Measurements from ENCODE around the gene GJE1.
A peak's percentile ranks its signal among the peaks of the same experiment; 100 is the strongest.
"Not testable (repeated sequence)": the region's sequence is repeated elsewhere in the genome, so short reads cannot be mapped to it uniquely, and the experiment has no call there.

The GJE1 gene

DNA sequence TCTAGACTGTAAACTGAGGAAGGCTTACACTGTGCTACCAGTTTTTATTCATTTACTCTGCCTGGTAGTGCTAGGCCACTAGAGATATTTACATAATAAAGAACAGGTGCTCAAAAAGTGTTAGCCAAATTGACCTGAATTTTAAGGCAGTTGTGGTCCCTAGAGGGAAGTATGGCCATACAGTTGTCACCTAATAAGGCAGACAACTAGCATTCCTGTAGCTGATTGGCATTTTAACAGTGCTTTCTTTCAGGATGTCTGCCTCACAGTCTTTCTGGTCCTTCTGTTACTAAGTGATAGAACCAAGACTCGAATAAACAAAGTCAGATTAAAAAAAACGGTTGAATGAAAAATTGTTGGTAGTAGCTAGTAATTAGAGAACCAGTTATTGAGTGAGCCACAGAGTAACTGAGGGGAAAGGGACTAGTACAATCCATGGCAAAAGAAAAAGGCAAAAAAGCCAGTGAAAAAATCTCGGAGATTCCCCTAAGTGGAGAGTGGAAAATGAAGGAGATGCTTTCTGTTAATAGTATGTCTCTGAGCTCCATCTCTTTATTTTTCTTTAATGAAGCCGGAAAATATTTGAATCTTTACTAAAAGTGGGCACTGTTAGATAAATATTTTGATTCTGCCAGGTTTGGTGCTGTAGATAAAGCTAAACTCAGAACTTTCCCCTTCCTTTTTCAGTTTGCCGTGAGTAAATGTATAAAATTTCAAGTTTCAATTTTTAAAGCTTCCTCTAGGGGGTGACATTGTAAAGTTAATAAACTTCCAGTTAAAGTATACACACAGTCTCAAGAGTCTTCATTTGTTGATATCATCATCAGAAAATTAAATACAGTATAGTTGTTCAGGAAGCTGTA lies 23.4 kb downstream of the GJE1 start:
- Histone ChIP-seq H3K4me1 (ENCODE audit: low read depth, poor library complexity, severe bottlenecking) (peaks cover 6% of the 10 kb centered on the region), H3K9ac (no peak overlapping the region), H3K4me3 (IDR thresholded peaks at IDR 0.05; ENCODE audit: insufficient read depth, low read depth, low read length) (no peak overlapping the region), H3K27me3 (ENCODE audit: insufficient read depth, low read depth) (no peaks in the 10 kb centered on the region), H2AFZ (ENCODE audit: low read depth) (no peak overlapping the region; the same call in 1 of the 2 replicates), H4K20me1 (ENCODE audit: insufficient read depth) (0 out of 2 replicates have a peak, but pooled peaks cover 8% of the 10 kb centered on the region), H3K27ac (0 out of 2 replicates have a peak overlapping the region, but pooled peaks have one; percentile 12), H3K79me2 (ENCODE audit: insufficient read depth, low read depth) (peaks cover 69% of the 10 kb centered on the region), H3K4me2 (no peak overlapping the region), H3K36me3 (ENCODE audit: insufficient read depth) (no peaks in the 10 kb centered on the region)
- TF ChIP-seq, protein P1, sequence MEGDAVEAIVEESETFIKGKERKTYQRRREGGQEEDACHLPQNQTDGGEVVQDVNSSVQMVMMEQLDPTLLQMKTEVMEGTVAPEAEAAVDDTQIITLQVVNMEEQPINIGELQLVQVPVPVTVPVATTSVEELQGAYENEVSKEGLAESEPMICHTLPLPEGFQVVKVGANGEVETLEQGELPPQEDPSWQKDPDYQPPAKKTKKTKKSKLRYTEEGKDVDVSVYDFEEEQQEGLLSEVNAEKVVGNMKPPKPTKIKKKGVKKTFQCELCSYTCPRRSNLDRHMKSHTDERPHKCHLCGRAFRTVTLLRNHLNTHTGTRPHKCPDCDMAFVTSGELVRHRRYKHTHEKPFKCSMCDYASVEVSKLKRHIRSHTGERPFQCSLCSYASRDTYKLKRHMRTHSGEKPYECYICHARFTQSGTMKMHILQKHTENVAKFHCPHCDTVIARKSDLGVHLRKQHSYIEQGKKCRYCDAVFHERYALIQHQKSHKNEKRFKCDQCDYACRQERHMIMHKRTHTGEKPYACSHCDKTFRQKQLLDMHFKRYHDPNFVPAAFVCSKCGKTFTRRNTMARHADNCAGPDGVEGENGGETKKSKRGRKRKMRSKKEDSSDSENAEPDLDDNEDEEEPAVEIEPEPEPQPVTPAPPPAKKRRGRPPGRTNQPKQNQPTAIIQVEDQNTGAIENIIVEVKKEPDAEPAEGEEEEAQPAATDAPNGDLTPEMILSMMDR (conservative IDR thresholded peaks at IDR 0.05; ENCODE audit: low read depth, low read length) = peak; percentile 74

DNA sequence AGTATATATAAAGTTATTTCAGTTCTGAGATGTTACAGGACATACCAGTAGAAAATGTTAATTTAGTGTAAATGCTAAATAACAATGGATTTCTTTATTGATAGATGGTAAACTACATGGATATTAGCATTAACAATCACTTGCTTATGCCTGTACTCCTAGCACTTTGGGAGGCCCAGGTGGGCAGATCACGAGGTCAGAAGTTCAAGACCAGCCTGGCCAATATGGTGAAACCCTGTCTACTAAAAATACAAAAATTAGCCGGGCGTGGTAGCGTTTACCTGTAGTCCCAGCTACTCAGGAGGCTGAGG lies 24.0 kb downstream of the GJE1 start:
- H3K27me3 ChIP-seq (ENCODE audit: insufficient read depth, low read depth); H3K9ac ChIP-seq; H3K4me2 ChIP-seq; H3K4me3 ChIP-seq (IDR thresholded peaks at IDR 0.05; ENCODE audit: insufficient read depth, low read depth, low read length); H2AFZ ChIP-seq (ENCODE audit: low read depth); H4K20me1 ChIP-seq (ENCODE audit: insufficient read depth); H3K4me1 ChIP-seq (ENCODE audit: low read depth, poor library complexity, severe bottlenecking); H3K36me3 ChIP-seq (ENCODE audit: insufficient read depth); H3K27ac ChIP-seq: not testable (repeated sequence)
- TF ChIP-seq, protein P1 (conservative IDR thresholded peaks at IDR 0.05; ENCODE audit: low read depth, low read length) = 0 out of 2 replicates have a peak, but pooled peaks have one; percentile 25
- peaks cover 69% of the 10 kb centered on the region for H3K79me2 ChIP-seq (ENCODE audit: insufficient read depth, low read depth)

DNA sequence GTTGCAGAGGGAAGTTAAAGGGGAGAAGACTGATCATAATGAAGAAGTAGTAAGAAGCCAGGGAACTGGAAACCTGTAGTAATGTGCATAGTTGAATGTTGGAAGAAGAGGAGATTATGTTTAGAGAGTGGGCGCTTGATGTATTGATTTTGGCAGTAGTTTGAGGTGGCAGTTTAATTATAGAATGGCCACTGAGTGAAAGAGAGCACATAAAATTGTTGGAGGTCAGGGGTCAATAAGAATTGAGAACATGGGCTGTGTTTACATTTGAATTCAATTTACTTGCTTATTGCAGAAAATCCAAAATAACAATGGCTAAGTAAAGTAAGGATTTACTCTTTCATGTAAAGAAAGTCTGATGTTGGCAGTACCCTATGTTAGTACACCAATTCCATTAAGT lies 30.1 kb downstream of the GJE1 start:
- H3K4me3 ChIP-seq (IDR thresholded peaks at IDR 0.05; ENCODE audit: insufficient read depth, low read depth, low read length) = no peak overlapping the region
- no peaks in the 10 kb centered on the region for H3K4me1 ChIP-seq (ENCODE audit: low read depth, poor library complexity, severe bottlenecking)
- no peaks in the 10 kb centered on the region for H3K36me3 ChIP-seq (ENCODE audit: insufficient read depth)
- 0 out of 2 replicates have a peak, but pooled peaks cover 2% of the 10 kb centered on the region for H4K20me1 ChIP-seq (ENCODE audit: insufficient read depth)
- no peak overlapping the region for H2AFZ ChIP-seq (ENCODE audit: low read depth)
- H3K27ac ChIP-seq = no peak overlapping the region
- peaks cover 46% of the 10 kb centered on the region for H3K79me2 ChIP-seq (ENCODE audit: insufficient read depth, low read depth)
- TF ChIP-seq, protein P1 (conservative IDR thresholded peaks at IDR 0.05; ENCODE audit: low read depth, low read length) = no peak
- H3K27me3 ChIP-seq (ENCODE audit: insufficient read depth, low read depth) = no peaks in the 10 kb centered on the region
- H3K9ac ChIP-seq = no peak overlapping the region
- H3K4me2 ChIP-seq = no peak overlapping the region

DNA sequence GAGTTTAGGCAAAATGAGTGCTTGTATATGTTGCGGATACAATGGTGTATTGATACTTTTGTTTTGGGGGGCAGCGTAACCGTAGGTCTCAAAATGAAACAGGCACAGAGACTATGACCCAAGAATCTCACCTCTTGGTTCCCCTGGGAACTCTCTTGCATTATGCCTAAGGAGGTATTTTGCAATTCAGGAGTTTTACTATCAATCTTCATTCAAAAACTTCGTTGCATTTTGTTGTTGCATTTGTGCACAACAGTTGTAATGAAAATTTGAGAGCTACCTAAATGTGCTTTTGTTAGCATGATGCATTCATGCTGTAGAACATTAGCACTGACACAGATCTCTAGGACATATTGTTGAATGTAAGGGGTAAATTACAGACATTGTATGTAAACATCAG lies 32.5 kb downstream of the GJE1 start:
- H4K20me1 ChIP-seq (ENCODE audit: insufficient read depth) = 0 out of 2 replicates have a peak, but pooled peaks cover 2% of the 10 kb centered on the region
- peaks cover 31% of the 10 kb centered on the region for H3K79me2 ChIP-seq (ENCODE audit: insufficient read depth, low read depth)

More for the DNA sequence above, 32.5 kb downstream of the GJE1 start:
- Histone ChIP-seq H2AFZ (ENCODE audit: low read depth) (no peak overlapping the region), H3K36me3 (ENCODE audit: insufficient read depth) (0 out of 2 replicates have a peak, but pooled peaks cover 2% of the 10 kb centered on the region), H3K27me3 (ENCODE audit: insufficient read depth, low read depth) (no peaks in the 10 kb centered on the region), H3K9ac (no peak overlapping the region), H3K4me3 (IDR thresholded peaks at IDR 0.05; ENCODE audit: insufficient read depth, low read depth, low read length) (no peak overlapping the region), H3K4me1 (ENCODE audit: low read depth, poor library complexity, severe bottlenecking) (no peaks in the 10 kb centered on the region), H3K27ac (no peak overlapping the region), H3K4me2 (no peak overlapping the region)
- TF ChIP-seq, protein P1 (conservative IDR thresholded peaks at IDR 0.05; ENCODE audit: low read depth, low read length) = no peak

Measured in KMS-11 (cell line).